GM18508 (cell line): ENCODE measurements around the gene PLXDC1.

Experiments used
- ATAC-seq: cut with Tn5 transposase; IDR thresholded peaks from one replicate; pipeline ENCODE4 v1.9.1; 2021; ENCODE audit warnings: moderate number of reproducible peaks; ENCODE audit not compliant: insufficient read depth, unreplicated experiment

Gene PLXDC1

GRCh38 chr17:39158623-39159022, 7.2 kb upstream of the PLXDC1 start:
- ATAC-seq: no peak

DNA sequence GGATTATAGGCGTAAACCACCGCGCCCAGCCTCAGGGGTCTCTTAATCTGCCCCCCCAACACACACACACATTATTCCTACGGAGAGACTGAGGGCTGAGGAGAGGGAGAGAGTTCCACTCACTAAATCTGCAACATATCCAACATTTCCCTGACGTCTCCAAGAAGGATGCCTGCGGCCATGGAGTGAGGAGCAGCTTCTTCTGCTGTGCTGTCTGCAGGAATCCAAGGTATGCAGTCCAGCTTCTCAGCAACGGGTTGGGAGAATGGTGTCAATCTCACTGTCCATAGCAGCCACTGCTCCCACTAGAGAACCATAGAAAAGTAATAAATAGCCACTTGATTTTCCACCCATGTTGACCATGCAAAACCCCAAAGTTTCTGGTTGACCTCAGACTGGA, 5.1 kb upstream of the PLXDC1 start:
- no peak for ATAC-seq

- no peak for ATAC-seq
Observed at GRCh38 chr17:39155654-39156053, 4.2 kb upstream of the PLXDC1 start.

DNA sequence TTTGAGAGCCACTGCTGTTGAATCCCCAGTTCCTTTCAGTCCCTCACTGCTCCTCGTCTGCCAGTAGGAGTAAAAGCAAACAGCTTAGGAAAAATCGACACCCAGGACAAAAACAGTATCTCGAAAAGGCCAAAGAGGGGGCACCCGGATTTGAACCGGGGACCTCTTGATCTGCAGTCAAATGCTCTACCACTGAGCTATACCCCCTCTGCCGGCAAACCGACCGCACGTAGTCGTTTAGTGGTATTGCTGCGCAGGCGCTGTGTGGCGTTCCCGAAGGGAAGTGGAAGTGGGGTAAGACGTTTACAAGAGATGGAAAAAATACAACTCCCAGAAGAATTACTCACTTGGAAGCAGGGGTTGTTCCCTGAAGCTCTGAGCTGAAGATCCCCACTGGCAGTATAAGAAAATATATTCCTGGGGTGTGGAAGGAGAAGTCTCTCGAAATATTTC, 2.2 kb upstream of the PLXDC1 start:
- ATAC-seq: no peak

DNA sequence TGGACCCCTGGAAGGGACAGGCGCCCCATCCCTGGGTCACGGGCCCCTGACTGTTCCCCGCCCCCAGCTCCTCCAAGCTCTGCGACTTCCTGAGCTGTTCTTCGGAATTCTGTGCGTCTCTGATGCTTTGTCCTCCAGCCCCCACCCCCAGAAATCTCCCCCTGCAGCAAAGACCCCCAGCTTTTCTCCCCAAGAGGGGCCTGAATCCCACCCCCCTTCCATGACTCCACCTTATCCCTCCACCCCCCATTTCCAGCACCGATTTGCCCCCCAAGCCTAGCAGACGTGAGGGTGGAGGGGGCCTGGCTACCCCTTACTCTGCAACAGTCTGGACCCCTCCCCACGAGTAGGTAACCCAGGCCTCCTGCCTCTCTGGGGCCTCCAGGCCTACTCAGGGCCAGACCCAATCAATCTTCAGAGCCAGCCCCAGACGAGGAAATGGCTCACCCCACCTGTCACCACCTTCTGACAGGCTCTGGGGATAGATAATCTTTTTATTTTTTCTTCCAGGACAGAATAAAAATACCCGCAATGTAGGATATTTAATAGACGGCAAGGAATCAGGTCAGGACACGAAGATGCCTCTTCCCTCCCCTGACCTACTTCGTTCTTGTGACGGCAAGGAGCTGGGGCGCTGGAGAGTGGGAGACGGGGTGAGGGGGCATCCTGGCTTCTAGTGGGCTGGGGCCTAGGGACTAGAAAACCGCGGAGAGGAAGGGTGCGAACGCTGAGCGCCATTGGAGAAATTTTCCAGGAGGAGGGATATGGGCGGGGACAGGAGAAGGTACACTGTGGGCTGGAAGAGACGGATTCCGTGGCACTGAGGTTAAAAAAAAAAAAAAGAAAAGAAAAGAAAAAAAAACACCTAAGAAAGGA, 744 bp upstream of the PLXDC1 start:
- no peak for ATAC-seq

GRCh38 chr17:39150795-39151149, 665 bp downstream of the PLXDC1 start:
- ATAC-seq: no peak

GRCh38 chr17:39150104-39150634, 1.3 kb downstream of the PLXDC1 start:
- ATAC-seq: no peak

DNA sequence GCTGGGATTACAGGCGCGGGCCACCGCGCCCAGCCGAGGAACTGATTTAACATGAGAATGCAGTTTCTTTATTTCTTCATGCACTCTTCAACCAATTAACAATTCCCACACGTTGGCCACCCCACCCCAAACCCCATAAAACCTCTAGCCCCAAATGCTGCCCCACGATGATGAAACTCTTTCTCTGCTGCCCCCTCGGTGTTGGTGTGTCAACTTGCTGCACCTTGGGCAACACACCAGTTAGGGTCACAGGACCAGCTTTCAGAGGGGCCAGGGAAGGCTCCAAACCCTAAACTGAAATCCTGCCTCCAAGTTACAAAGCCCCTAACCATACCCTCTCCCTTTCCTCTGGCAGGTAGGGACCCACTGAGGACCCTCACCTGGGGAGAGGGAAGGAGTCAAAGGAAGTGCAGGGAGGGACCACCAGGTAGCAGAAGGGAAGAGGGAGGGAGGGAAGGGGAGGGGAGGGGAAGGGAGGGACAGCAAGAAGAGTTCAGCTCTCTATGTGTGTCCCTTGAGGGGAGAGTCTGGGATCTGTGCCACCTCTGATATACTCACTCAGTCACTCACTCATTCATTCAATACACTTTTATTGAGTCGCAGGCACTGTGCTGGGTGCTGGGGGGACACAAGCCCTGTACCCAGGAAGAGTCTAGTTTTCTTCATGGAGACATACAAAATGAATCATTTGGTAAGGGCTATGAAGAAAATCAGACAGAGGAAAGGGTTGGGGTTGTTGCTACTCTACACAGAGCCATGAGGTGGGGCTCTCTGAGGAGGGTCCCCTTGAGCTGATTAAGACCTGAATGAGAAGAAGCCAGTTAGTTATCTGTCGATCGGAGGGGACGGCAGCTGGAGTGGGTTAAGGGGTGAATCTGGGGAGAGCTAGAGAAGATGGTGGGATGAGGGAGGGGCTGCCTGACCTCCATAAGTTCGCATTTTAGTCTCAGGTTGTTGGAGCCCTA, 3.9 kb downstream of the PLXDC1 start:
- no peak for ATAC-seq

DNA sequence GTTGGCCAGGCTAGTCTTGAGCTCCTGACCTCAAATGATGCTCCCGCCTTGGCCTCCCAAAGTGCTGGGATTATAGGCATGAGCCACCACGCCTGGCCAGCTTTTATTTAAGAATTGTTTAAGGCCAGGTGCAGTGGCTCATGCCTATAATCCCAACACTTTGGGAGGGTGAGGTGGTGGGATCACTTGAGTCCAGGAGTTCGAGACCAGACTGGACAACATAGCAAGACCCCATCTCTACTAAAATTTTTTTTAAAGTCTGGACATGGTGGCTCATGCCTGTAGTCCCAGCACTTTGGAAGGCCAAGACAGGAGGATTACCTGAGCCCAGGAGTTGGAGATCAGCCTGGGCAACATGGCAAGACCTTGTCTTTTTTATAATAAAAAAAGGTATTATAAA, 5.2 kb downstream of the PLXDC1 start:
- no peak for ATAC-seq

GRCh38 chr17:39145143-39145542, 6.3 kb downstream of the PLXDC1 start:
- ATAC-seq: no peak

DNA sequence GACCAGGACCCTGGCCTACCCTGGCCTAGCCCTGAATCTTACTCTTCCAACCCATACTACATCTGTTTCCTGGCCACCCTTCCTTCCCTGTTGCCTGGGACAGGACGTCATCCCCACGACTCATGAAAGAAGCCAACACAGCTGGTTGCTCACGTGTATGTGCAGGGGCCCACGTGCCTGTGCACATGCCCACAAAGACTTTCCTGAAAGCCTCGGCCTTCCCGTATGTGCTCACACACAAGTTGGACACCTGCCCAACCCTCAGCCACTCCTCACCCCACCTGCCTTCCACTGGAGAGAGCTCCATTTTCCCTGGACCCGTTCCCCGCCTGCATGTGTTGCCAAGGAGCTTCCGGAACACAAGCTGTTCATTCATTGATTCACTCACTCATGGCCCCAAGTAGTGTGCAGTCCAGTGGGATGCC, 7.0 kb downstream of the PLXDC1 start:
- no peak for ATAC-seq

DNA sequence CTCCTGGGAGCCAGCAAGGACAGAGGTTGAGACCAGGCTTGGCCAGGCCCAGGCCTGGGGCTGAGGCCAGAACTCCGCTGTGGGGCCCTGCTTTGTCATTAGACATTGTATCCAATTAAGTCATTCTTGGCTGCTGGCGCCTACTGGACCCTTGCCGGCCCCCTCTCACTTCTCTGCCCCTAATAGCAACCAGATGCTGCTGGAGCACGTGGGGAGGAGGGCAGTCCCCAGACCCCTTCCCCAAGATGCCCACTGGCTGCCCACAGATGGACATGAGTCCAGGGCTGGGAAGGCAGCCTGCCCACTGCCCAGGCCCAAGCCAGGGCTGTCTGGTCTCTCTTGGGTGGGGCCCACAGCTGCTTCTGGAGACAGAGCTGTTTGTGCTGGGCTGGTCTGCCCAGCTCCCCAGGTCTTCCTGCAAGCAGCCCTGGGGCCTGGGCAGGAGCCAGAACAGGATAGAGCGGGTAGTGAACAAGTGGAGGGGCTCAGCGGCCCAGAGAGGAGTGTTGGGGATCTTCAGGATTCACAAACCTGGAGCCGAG, 7.8 kb downstream of the PLXDC1 start:
- ATAC-seq: no peak

DNA sequence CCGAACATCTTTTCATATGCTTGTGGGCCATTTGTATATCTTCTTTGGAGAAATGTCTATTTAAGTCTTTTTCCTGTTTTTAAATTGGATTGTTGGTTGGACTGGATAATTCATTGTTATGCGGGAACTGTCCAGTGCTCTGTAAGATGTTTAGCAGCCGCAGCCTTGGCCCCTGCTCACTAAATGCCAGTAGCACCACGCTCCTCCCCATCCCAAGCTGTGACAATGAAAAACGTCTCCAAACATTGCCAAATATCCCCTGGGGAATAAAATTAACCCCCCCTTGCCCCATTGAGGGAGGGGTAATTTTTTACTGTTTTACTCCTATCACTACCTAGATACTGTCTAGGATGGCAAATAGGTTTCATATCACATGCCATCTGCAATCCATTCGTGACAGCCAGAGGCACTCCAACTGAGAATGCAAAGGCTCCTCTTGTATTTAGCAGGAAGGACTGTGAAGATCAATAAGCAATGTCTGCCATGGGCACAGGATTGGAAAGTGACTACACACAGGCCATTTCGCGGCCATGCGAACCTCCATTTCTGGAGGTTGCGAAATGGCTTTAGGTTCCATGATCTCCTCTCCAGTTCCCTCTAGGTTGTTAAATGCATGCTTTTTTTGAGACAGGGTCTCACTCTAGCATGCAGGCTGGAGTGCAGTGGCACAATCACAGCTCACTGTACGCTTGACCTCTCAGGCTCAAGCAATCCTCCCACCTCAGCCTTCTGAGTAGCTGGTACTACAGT, 9.3 kb downstream of the PLXDC1 start:
- ATAC-seq: no peak

DNA sequence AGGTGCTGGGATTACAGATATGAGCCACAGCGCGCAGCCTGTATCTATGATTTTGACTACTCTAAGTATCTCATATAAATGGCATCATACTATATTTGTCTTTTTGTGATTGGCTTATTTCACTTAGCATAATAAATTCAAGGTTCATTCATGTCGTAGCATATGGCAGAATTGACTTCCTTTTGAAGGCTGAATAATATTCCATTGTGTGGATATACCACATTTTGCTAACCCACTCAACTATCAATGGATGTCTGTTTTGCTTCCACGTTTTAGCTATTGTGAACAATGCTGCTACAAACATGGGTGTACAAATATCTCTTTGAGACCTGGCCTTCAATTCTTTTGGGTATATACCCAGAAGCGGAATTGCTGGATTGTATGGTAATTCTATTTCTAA, 10.1 kb downstream of the PLXDC1 start:
- no peak for ATAC-seq

- no peak for ATAC-seq
Observed at GRCh38 chr17:39139561-39139960, 11.9 kb downstream of the PLXDC1 start.

GRCh38 chr17:39139161-39139511, 12.3 kb downstream of the PLXDC1 start:
- no peak for ATAC-seq

GRCh38 chr17:39138431-39139160, 12.8 kb downstream of the PLXDC1 start:
- ATAC-seq: no peak

- ATAC-seq: no peak
Observed at GRCh38 chr17:39134878-39135277, 16.6 kb downstream of the PLXDC1 start.

- no peak for ATAC-seq
Observed at GRCh38 chr17:39132192-39132610, 19.2 kb downstream of the PLXDC1 start.
